NB4 (cell line): ENCODE data around the gene GALNT18.

Experiments
- POLR2A ChIP-seq: IDR thresholded peaks from 2 replicates; pipeline ENCODE4 v1.6.1; 2011; ENCODE audit warnings: mild to moderate bottlenecking; ENCODE audit not compliant: insufficient read length; ENCODE audit errors: extremely low read depth
- TF ChIP-seq, protein P1 (sequence below): IDR thresholded peaks from one replicate; pipeline ENCODE4 v1.5.1; 2012; ENCODE audit warnings: low read depth, low read length

DNA sequence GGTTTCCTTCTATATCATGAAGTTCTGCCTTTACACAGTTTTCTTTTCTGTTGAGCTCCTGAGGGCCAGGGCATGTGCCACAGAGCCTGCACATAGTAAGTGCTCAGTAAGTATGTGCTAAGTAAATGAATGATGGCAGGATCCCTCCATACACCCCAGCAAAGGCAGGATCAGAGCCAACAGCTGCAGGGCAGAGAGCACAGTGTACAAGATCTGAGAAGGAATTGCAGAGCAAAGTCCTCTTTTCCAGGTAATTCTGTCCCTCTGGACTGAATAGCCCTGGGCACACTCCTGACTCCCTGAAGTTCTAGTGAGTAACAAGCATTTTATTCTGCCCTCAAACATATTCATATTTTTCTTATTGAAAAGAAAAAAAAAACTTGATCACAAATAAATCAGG, 117.7 kb downstream of the GALNT18 start:
- no peak for TF ChIP-seq POLR2A
- TF ChIP-seq, protein P1, sequence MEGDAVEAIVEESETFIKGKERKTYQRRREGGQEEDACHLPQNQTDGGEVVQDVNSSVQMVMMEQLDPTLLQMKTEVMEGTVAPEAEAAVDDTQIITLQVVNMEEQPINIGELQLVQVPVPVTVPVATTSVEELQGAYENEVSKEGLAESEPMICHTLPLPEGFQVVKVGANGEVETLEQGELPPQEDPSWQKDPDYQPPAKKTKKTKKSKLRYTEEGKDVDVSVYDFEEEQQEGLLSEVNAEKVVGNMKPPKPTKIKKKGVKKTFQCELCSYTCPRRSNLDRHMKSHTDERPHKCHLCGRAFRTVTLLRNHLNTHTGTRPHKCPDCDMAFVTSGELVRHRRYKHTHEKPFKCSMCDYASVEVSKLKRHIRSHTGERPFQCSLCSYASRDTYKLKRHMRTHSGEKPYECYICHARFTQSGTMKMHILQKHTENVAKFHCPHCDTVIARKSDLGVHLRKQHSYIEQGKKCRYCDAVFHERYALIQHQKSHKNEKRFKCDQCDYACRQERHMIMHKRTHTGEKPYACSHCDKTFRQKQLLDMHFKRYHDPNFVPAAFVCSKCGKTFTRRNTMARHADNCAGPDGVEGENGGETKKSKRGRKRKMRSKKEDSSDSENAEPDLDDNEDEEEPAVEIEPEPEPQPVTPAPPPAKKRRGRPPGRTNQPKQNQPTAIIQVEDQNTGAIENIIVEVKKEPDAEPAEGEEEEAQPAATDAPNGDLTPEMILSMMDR, result no peak
